ENCODE data around the gene MX1.

GRCh38 chr21:41428311-41428710 is 2.3 kb downstream of the MX1 start:
- TF ChIP-seq POLR2A (IDR thresholded peaks at IDR 0.05; ENCODE audit: low read length) (no peak), GATA1 (IDR thresholded peaks at IDR 0.05; ENCODE audit: low read depth, low read length) (no peak)

Data from erythroblast (primary cell).